ENCODE data around the gene LRATD1. TPM values are rescaled to one million over a fixed set of nuclear protein-coding genes. Genes with fewer than 3 reads are reported as not detected.
"Not testable (repeated sequence)": the region's sequence is repeated elsewhere in the genome, so short reads cannot be mapped to it uniquely, and the experiment has no call there.

LRATD1 gene
- total RNA-seq, 4 donors from 2014 or later: 0.48 to 4.4 (median 1.1) TPM

DNA sequence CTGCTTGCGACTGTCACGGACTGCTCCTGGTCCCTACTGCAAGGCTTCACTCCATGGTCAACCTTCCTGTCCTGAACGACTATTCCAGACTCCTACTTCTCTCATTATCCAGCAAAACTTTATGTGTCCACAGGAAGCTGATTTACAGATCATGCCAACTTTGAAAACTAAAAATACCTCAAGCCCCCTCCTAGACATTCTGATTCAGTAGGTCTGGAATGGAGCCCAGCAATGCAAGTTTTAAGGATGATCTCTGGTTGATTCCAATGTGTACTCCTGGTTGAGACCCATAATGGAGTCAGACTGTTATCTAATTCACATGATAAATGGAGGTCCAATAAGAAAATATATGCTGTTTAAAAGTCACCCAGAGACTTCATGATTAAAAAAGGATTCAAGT, 13.1 kb upstream of the LRATD1 start:
- DNase-seq (ENCODE audit: low spot score) (no peak), ATAC-seq (ENCODE audit: low FRiP score) (no peak)
- TF ChIP-seq, protein P1, sequence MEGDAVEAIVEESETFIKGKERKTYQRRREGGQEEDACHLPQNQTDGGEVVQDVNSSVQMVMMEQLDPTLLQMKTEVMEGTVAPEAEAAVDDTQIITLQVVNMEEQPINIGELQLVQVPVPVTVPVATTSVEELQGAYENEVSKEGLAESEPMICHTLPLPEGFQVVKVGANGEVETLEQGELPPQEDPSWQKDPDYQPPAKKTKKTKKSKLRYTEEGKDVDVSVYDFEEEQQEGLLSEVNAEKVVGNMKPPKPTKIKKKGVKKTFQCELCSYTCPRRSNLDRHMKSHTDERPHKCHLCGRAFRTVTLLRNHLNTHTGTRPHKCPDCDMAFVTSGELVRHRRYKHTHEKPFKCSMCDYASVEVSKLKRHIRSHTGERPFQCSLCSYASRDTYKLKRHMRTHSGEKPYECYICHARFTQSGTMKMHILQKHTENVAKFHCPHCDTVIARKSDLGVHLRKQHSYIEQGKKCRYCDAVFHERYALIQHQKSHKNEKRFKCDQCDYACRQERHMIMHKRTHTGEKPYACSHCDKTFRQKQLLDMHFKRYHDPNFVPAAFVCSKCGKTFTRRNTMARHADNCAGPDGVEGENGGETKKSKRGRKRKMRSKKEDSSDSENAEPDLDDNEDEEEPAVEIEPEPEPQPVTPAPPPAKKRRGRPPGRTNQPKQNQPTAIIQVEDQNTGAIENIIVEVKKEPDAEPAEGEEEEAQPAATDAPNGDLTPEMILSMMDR (IDR thresholded peaks at IDR 0.05): no peak

DNA sequence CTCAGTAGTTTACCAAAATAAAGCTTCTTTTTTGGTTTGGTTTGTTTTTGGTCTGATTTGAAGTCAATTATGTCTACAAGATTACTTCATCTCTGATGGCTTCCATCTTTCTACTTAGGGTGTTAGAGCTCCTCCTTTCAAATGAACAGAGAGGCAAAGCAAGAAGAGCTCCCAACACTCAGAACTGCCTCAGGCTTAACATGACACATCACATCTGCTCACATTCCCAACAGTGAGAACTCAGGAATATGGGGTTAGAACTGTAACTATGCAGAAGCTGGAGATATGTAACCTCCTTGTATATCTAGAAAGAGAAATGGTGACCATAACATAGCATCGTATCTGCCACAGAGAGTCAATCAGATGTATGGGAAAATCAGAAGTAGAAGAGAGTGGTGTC, 11.4 kb upstream of the LRATD1 start:
- TF ChIP-seq, protein P1 (IDR thresholded peaks at IDR 0.05): no peak

GRCh38 chr2:14621906-14622549, 10.5 kb upstream of the LRATD1 start:
- TF ChIP-seq, protein P1 (IDR thresholded peaks at IDR 0.05): no peak
- ATAC-seq (ENCODE audit: low FRiP score) (no peak), DNase-seq (ENCODE audit: low spot score) (no peak)

More for the DNA sequence above, 11.4 kb upstream of the LRATD1 start:
- ATAC-seq (ENCODE audit: low FRiP score) (no peak), DNase-seq (ENCODE audit: low spot score) (no peak)

DNA sequence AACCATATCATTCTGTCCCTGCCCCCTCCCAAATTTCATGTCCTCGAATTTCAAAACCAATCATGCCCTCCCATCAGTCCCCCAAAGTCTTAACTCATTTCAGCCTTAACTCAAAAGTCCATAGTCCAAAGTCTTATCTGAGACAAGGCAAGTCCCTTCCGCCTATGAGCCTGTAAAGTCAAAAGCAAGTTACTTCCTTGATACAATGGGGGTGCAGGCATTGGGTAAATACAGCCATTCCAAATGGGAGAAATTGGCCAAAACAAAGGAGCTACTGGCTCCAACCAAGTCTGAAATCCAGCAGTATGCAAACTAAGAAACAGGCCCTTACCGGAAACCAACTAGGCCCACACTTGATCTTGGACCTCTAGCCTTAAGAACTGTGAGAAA, 10.0 kb upstream of the LRATD1 start:
- not testable (repeated sequence) for ATAC-seq (ENCODE audit: low FRiP score); DNase-seq (ENCODE audit: low spot score)

GRCh38 chr2:14623237-14623636, 9.3 kb upstream of the LRATD1 start:
- DNase-seq (ENCODE audit: low spot score): no peak
- TF ChIP-seq, protein P1 (IDR thresholded peaks at IDR 0.05): no peak
- no peak for ATAC-seq (ENCODE audit: low FRiP score)

- TF ChIP-seq, protein P1 (IDR thresholded peaks at IDR 0.05): no peak
- no peak for ATAC-seq (ENCODE audit: low FRiP score)
These were observed 5.6 kb upstream of the LRATD1 start for GRCh38 chr2:14626873-14627272.

DNA sequence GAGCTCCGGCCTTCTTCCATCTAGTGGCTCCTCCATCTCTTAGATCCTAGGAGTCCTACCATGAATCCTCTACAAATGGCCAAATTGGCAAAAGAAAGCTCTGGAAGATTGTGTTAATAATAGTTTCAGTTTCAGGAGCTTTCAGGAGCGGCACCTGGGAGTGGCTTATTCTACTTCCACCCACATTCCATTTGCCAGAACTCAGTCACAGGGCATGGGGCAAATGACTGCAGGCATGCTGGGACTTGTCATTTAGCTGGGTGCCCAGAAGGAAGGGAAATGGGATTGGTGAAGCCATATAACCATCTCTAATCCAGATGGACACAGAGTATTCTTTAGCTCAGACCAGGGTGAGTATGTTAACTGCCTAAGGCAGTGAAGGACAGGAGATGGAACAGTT, 3.6 kb upstream of the LRATD1 start:
- TF ChIP-seq, protein P1 (IDR thresholded peaks at IDR 0.05): no peak
- ATAC-seq (ENCODE audit: low FRiP score) (no peak), DNase-seq (ENCODE audit: low spot score) (no peak)

More at GRCh38 chr2:14626873-14627272, 5.6 kb upstream of the LRATD1 start:
- no peak for DNase-seq (ENCODE audit: low spot score)
